ENCODE data around the gene NETO2.

DNA sequence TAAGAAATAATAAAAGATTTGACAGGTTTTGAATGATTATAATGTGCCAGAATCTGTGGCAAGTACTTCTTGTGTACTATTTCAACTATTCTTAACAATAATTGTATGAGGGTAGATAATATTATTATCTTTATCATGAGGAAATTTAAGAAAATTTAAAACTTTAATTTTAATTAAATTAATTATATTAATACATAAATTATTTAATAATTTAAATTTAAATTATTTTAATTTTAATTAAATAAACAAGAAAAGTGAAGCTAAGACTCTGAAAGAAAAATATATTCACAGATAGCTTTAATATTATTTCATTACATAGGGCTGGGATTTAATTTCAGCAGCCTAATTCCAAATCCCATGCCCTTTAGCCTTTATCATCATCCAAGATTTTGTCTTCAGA, 31.4 kb upstream of the NETO2 start:
- TF ChIP-seq CTCF (conservative IDR thresholded peaks at IDR 0.05 in 1 of 2, IDR thresholded peaks at IDR 0.05 in 1 of 2; ENCODE audit: extremely low read depth in 1 of 2, insufficient read depth in 1 of 2, low read depth in 1 of 2, low read length in 2 of 2) (no peak), EZH2 (IDR thresholded peaks at IDR 0.05; ENCODE audit: borderline replicate concordance, low read length) (no peak)
